ENCODE data around the gene MAGEA3.

GRCh38 chrX:152663086-152663485, 35.5 kb upstream of the MAGEA3 start:
- no peak for TF ChIP-seq CTCF (IDR thresholded peaks at IDR 0.05; ENCODE audit: insufficient read depth, low read depth, low read length)
- TF ChIP-seq EZH2 (IDR thresholded peaks at IDR 0.05; ENCODE audit: insufficient read depth, low read length) = no peak
